Thoracic aorta (tissue), 2 donors: ENCODE results near the gene SHD. TPM values are rescaled to one million over a fixed set of nuclear protein-coding genes. Genes with fewer than 3 reads are reported as not detected.

Experiments used
- ATAC-seq: fragments of 150-250 bp; one replicate; pipeline ENCODE4 v1.8.0; 2017; ENCODE audit warnings: low read depth; ENCODE audit not compliant: insufficient number of reproducible peaks, low FRiP score
- DNase-seq: peaks from one replicate; pipeline ENCODE4 v3.0.0-alpha.2; 2020; ENCODE audit warnings: low spot score
- H3K27ac ChIP-seq, 2 donors: fragments of 200-600 bp; sonication (generic); 1 replicate in 1 of 2; 2 replicates in 1 of 2; pipeline ENCODE4 v1.5.1; 2016; ENCODE audit warnings: mild to moderate bottlenecking in 2 of 2, moderate library complexity in 2 of 2
- H3K27me3 ChIP-seq: fragments of 200-600 bp; sonication (generic); replicated peaks from 2 replicates; pipeline ENCODE4 v1.6.0; 2016; ENCODE audit warnings: mild to moderate bottlenecking; ENCODE audit not compliant: insufficient read depth
- H3K36me3 ChIP-seq: fragments of 200-600 bp; sonication (generic); one replicate; pipeline ENCODE4 v1.5.1; 2016
- H3K4me1 ChIP-seq, 2 donors: fragments of 200-600 bp; sonication (generic); 1 replicate in 1 of 2; 2 replicates in 1 of 2; pipeline versions ENCODE4 v1.5.1 to v1.6.0; 2016; ENCODE audit warnings: low read depth in 2 of 2, mild to moderate bottlenecking in 1 of 2; ENCODE audit not compliant: control insufficient read depth in 1 of 2
- H3K4me3 ChIP-seq: fragments of 200-600 bp; sonication (generic); 2 replicates; pipeline ENCODE4 v1.5.1; 2016; ENCODE audit warnings: mild to moderate bottlenecking
- H3K9me3 ChIP-seq: fragments of 200-600 bp; sonication (generic); 2 replicates; pipeline ENCODE4 v1.5.1; 2016
- total RNA-seq, 2 donors: library from RNA; depleted of rRNA; stranded (reverse); fragments of >200 nt; gene quantifications; one replicate each; pipeline versions ENCODE4 v1.1.0 to v1.2.3, GENCODE V29; 2016
- TF ChIP-seq, protein P1 (sequence below): fragments of 200-600 bp; sonication (generic); IDR thresholded peaks from one replicate; pipeline ENCODE4 v1.5.1; 2019; ENCODE audit warnings: antibody characterized with exemption

Gene SHD
- total RNA-seq, 2 donors from 2014 or later, result not detected

DNA sequence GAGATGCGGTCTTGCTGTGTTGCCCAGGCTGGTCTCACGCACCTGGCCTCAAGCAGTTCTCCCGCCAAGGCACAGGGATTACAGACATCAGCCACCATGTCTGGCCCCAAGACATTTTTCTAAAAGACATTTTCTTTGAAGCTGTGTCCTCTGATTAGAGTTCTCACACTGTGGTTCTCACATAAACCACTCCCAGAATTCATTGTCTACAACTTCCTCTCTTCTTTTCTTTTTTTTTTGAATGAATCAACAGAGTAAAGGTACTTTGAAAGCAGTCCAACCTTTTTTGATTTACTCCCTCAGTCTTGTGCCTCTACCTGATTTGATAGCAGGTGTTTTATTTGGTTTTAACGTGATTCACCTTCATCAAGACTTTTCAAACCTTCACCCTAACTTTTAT lies 14.3 kb upstream of the SHD start:
- H3K27ac ChIP-seq, result no peak overlapping the region
- no peak overlapping the region for H3K4me3 ChIP-seq
- TF ChIP-seq, protein P1, sequence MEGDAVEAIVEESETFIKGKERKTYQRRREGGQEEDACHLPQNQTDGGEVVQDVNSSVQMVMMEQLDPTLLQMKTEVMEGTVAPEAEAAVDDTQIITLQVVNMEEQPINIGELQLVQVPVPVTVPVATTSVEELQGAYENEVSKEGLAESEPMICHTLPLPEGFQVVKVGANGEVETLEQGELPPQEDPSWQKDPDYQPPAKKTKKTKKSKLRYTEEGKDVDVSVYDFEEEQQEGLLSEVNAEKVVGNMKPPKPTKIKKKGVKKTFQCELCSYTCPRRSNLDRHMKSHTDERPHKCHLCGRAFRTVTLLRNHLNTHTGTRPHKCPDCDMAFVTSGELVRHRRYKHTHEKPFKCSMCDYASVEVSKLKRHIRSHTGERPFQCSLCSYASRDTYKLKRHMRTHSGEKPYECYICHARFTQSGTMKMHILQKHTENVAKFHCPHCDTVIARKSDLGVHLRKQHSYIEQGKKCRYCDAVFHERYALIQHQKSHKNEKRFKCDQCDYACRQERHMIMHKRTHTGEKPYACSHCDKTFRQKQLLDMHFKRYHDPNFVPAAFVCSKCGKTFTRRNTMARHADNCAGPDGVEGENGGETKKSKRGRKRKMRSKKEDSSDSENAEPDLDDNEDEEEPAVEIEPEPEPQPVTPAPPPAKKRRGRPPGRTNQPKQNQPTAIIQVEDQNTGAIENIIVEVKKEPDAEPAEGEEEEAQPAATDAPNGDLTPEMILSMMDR, result no peak
- H3K36me3 ChIP-seq, result peaks cover 67% of the 10 kb centered on the region
- ATAC-seq (no peak), DNase-seq (no peak)
- no peaks in the 10 kb centered on the region for H3K9me3 ChIP-seq
- H3K4me1 ChIP-seq, result no peaks in the 10 kb centered on the region
- H3K27me3 ChIP-seq, result no peaks in the 10 kb centered on the region

DNA sequence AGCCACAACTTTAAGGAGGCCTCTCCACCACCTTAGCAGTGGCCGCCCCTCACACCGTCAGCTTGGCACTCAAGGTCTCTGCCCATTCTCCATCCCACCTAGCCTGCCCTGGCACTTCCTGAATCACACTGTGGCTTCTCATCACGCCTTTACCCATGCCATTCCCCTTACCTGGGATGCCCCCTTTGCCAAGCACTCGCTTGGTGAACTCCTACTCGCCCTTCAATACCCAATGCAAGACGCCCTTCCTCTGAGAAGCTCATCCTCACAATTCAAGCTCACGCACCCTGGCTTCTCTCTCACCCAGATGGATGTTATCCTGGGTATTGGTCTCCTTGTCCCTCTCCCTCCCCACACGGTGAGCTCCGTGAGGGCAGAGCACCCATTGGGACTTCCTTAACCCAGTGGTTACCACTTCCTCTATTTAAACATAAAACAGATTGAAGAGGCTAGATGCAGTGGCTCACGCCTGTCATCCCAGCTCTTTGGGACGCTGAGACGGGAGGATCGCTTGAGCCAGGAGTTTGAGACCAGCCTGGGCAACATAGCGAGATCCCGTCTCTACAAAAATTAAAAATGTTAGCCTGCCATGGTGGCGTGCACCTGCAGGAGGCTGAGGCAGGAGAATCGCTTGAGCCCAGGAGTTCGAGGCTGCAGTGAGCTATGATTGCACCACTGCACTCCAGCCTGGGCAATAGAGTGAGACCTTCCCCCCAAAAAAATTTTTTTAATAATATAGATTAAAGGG lies 12.6 kb upstream of the SHD start:
- no peak for ATAC-seq
- H3K4me1 ChIP-seq, result no peaks in the 10 kb centered on the region
- H3K27me3 ChIP-seq, result no peaks in the 10 kb centered on the region
- TF ChIP-seq, protein P1, result no peak
- DNase-seq, result no peak
- H3K27ac ChIP-seq, result no peak overlapping the region
- no peaks in the 10 kb centered on the region for H3K9me3 ChIP-seq
- H3K36me3 ChIP-seq, result peaks cover 55% of the 10 kb centered on the region
- H3K4me3 ChIP-seq, result no peak overlapping the region

DNA sequence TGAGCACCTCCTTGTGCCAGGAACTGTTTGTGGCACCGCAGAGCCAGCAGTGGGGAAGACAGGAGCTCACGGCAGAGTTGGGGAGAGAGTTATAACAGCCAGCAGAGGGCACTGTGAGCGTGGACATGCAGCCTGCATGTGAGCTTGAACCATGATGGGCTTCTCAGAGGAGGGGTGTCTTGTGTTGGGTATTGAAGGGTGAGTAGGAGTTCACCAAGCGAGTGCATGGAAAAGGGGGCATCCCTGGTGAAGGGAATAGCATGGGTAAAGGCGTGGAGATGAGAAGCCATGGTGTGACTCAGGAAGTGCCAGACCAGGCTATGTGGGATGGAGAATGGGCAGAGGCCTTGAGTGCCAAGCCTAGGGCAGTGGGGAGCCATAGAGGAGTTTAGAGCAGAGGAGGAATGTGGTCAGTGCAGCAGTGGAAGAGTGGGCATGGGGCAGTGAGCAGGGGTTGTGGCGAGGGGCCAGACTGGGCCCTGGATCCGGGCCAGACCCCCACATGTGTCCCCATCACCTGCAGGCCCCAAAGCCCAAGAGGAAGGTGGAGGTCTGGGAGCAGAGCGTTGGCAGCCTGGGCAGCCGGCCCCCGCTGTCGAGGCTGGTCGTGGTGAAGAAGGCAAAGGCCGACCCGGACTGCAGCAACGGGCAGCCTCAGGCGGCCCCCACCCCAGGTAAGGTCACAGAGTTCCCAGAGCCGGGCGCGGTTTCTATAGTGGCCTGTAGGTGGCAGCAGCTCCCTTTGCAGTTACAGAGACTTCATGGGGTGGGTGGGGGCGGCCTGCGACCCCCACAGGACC lies 11.8 kb upstream of the SHD start:
- TF ChIP-seq, protein P1, result peak; percentile 80
- Histone ChIP-seq H3K9me3 (no peaks in the 10 kb centered on the region), H3K4me1 (no peaks in the 10 kb centered on the region), H3K27ac (no peak overlapping the region), H3K27me3 (no peaks in the 10 kb centered on the region), H3K4me3 (no peak overlapping the region), H3K36me3 (peaks cover 51% of the 10 kb centered on the region)
- no peak for ATAC-seq
- no peak for DNase-seq

DNA sequence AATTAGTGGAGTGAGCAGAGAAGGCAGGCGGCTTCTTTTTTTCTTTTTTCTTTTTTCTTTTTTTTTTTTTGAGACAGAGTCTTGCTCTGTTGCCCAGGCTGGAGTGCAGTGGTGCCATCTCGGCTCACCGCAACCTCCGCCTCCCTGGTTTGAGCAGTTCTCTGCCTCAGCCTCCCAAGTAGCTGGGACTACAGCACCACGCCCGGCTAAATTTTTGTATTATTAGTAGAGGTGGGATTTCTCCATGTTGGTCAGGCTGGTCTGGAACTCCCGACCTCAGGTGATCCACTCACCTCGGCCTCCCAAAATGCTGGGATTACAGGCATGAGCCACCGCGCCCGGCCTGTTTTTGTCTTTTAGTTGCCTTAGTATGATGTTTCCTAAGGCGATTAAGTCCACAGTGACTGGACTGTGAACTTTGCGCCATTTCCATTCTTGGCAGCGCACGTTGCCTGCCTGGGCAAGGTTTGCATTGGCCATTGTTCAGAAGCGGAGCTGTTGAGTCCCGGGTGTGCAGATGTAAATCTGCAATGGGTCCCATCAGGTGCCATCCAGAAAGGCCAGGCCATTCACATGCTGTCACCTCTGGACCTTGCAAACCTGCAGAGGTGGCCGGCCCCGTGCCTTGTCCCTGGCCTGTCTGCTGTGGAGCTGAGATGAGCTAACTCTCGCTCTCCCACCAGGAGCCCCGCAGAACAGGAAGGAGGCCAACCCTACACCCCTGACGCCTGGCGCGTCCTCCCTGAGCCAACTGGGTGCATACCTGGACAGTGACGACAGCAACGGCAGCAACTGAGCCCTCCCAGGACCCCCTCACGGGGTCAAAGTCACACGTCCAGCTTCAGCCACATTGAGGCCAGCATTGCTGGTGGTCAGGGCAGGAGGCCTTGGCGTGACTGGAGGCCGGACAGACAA lies 10.9 kb upstream of the SHD start:
- TF ChIP-seq, protein P1, result no peak
- H3K4me3 ChIP-seq, result no peak overlapping the region
- H3K4me1 ChIP-seq, result no peaks in the 10 kb centered on the region
- no peak overlapping the region for H3K27ac ChIP-seq
- H3K27me3 ChIP-seq, result no peaks in the 10 kb centered on the region
- ATAC-seq (no peak), DNase-seq (no peak)
- no peaks in the 10 kb centered on the region for H3K9me3 ChIP-seq
- H3K36me3 ChIP-seq, result peaks cover 44% of the 10 kb centered on the region
